ENCODE data around the gene COMMD7. TPM values are rescaled to one million over a fixed set of nuclear protein-coding genes. Genes with fewer than 3 reads are reported as not detected.

The COMMD7 gene
- total RNA-seq, 4 donors from 2014 or later: 19.3 to 20.6 (median 19.8) TPM

GRCh38 chr20:32687180-32687532 is 56.1 kb downstream of the COMMD7 start:
- TF ChIP-seq CTCF (IDR thresholded peaks at IDR 0.05): no peak
- ATAC-seq (ENCODE audit: low FRiP score) (no peak), DNase-seq (ENCODE audit: low spot score) (no peak)

- DNase-seq (ENCODE audit: low spot score) (no peak), ATAC-seq (ENCODE audit: low FRiP score) (no peak)
- TF ChIP-seq CTCF (IDR thresholded peaks at IDR 0.05): no peak
Observed at GRCh38 chr20:32686530-32687179, 56.6 kb downstream of the COMMD7 start.

GRCh38 chr20:32685541-32686529 is 57.4 kb downstream of the COMMD7 start:
- TF ChIP-seq CTCF (IDR thresholded peaks at IDR 0.05): no peak
- DNase-seq (ENCODE audit: low spot score): no peak
- peak; percentile 20 for ATAC-seq (ENCODE audit: low FRiP score)

- no peak for TF ChIP-seq CTCF (IDR thresholded peaks at IDR 0.05)
- no peak for DNase-seq (ENCODE audit: low spot score)
- no peak for ATAC-seq (ENCODE audit: low FRiP score)
Observed at GRCh38 chr20:32682508-32682987, 60.7 kb downstream of the COMMD7 start.

- ATAC-seq (ENCODE audit: low FRiP score) (no peak), DNase-seq (ENCODE audit: low spot score) (no peak)
- no peak for TF ChIP-seq CTCF (IDR thresholded peaks at IDR 0.05)
Observed at GRCh38 chr20:32681175-32682084, 61.8 kb downstream of the COMMD7 start.

- TF ChIP-seq CTCF (IDR thresholded peaks at IDR 0.05): no peak
- ATAC-seq (ENCODE audit: low FRiP score) (no peak), DNase-seq (ENCODE audit: low spot score) (no peak)
Observed at GRCh38 chr20:32680544-32681174, 62.6 kb downstream of the COMMD7 start.
